Testis (tissue), 2 donors: ENCODE data around the gene COL4A2.

ENCODE experiments used
- POLR2A ChIP-seq: fragments of 450-650 bp; IDR thresholded peaks from one replicate; pipeline ENCODE4 v1.6.1; 2017; ENCODE audit warnings: antibody characterized with exemption, mild to moderate bottlenecking, moderate library complexity
- TF ChIP-seq, protein P1 (sequence below), 3 experiments: fragments of 450-650 bp in 2 of 3; fragments of 200-600 bp in 1 of 3; sonication (generic) in 1 of 3; IDR thresholded peaks; one replicate each; pipeline ENCODE4 v1.5.1; 2016 to 2019; ENCODE audit warnings: antibody characterized with exemption in 3 of 3, mild to moderate bottlenecking in 2 of 3, moderate library complexity in 1 of 3

DNA sequence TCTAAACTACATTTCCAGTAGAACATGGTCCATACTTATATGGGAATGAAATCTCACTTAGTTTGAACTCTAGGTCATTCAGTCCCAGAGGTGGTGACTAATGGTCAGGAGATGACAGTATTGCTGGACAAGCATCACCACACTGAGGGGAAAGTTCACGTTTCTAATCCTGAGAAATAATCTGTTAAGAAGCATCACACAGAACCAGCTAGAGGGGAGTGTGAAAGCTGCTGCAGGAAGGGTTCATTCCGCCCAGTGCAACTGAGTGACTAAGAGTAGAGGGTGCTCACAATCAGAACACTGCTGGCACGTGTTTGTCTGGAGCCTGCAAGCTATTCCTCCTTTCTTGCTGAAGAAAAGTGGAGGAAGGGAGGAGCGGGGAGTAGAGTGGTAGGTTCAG is 2.8 kb upstream of the COL4A2 start:
- TF ChIP-seq, protein P1, sequence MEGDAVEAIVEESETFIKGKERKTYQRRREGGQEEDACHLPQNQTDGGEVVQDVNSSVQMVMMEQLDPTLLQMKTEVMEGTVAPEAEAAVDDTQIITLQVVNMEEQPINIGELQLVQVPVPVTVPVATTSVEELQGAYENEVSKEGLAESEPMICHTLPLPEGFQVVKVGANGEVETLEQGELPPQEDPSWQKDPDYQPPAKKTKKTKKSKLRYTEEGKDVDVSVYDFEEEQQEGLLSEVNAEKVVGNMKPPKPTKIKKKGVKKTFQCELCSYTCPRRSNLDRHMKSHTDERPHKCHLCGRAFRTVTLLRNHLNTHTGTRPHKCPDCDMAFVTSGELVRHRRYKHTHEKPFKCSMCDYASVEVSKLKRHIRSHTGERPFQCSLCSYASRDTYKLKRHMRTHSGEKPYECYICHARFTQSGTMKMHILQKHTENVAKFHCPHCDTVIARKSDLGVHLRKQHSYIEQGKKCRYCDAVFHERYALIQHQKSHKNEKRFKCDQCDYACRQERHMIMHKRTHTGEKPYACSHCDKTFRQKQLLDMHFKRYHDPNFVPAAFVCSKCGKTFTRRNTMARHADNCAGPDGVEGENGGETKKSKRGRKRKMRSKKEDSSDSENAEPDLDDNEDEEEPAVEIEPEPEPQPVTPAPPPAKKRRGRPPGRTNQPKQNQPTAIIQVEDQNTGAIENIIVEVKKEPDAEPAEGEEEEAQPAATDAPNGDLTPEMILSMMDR (IDR thresholded peaks at IDR 0.05), result no peak
- no peak for TF ChIP-seq POLR2A
